ENCODE results near the gene GNPDA1.

GNPDA1 gene

GRCh38 chr5:142000704-142001484 lies 11.9 kb downstream of the GNPDA1 start:
- TF ChIP-seq REST (IDR thresholded peaks at IDR 0.05; ENCODE audit: insufficient read depth in 1 of 2, low read depth in 2 of 2, low read length in 2 of 2) = no peak
- TF ChIP-seq POLR2AphosphoS5 (IDR thresholded peaks at IDR 0.05; ENCODE audit: low read depth, low read length) = no peak
- no peak for TF ChIP-seq FOXP2 (optimal IDR thresholded peaks at IDR 0.05; ENCODE audit: borderline replicate concordance, extremely low read depth, extremely low read length, insufficient read depth)
- TF ChIP-seq SIN3A (IDR thresholded peaks at IDR 0.05; ENCODE audit: borderline replicate concordance, insufficient read depth, low read length) = no peak
- TF ChIP-seq TAF1 (IDR thresholded peaks at IDR 0.05; ENCODE audit: borderline replicate concordance, insufficient read depth, low read length) = no peak

GRCh38 chr5:142000173-142000572 lies 12.7 kb downstream of the GNPDA1 start:
- TF ChIP-seq FOXP2 (optimal IDR thresholded peaks at IDR 0.05; ENCODE audit: borderline replicate concordance, extremely low read depth, extremely low read length, insufficient read depth) (no peak), SIN3A (IDR thresholded peaks at IDR 0.05; ENCODE audit: borderline replicate concordance, insufficient read depth, low read length) (no peak), TAF1 (IDR thresholded peaks at IDR 0.05; ENCODE audit: borderline replicate concordance, insufficient read depth, low read length) (no peak), POLR2AphosphoS5 (IDR thresholded peaks at IDR 0.05; ENCODE audit: low read depth, low read length) (no peak)

- TF ChIP-seq SIN3A (IDR thresholded peaks at IDR 0.05; ENCODE audit: borderline replicate concordance, insufficient read depth, low read length) (no peak), POLR2AphosphoS5 (IDR thresholded peaks at IDR 0.05; ENCODE audit: low read depth, low read length) (no peak), FOXP2 (optimal IDR thresholded peaks at IDR 0.05; ENCODE audit: borderline replicate concordance, extremely low read depth, extremely low read length, insufficient read depth) (no peak), TAF1 (IDR thresholded peaks at IDR 0.05; ENCODE audit: borderline replicate concordance, insufficient read depth, low read length) (no peak), REST (IDR thresholded peaks at IDR 0.05; ENCODE audit: insufficient read depth in 1 of 2, low read depth in 2 of 2, low read length in 2 of 2) (no peak)
These were observed 15.4 kb downstream of the GNPDA1 start for GRCh38 chr5:141997358-141997960.

GRCh38 chr5:141995656-141996055 lies 17.2 kb downstream of the GNPDA1 start:
- no peak for TF ChIP-seq SIN3A (IDR thresholded peaks at IDR 0.05; ENCODE audit: borderline replicate concordance, insufficient read depth, low read length)
- TF ChIP-seq POLR2AphosphoS5 (IDR thresholded peaks at IDR 0.05; ENCODE audit: low read depth, low read length) = no peak
- TF ChIP-seq TAF1 (IDR thresholded peaks at IDR 0.05; ENCODE audit: borderline replicate concordance, insufficient read depth, low read length) = no peak
- no peak for TF ChIP-seq REST (IDR thresholded peaks at IDR 0.05; ENCODE audit: insufficient read depth in 1 of 2, low read depth in 2 of 2, low read length in 2 of 2)
- TF ChIP-seq FOXP2 (optimal IDR thresholded peaks at IDR 0.05; ENCODE audit: borderline replicate concordance, extremely low read depth, extremely low read length, insufficient read depth) = no peak

- TF ChIP-seq REST (IDR thresholded peaks at IDR 0.05; ENCODE audit: insufficient read depth in 1 of 2, low read depth in 2 of 2, low read length in 2 of 2) = no peak
- no peak for TF ChIP-seq TAF1 (IDR thresholded peaks at IDR 0.05; ENCODE audit: borderline replicate concordance, insufficient read depth, low read length)
- no peak for TF ChIP-seq SIN3A (IDR thresholded peaks at IDR 0.05; ENCODE audit: borderline replicate concordance, insufficient read depth, low read length)
- no peak for TF ChIP-seq POLR2AphosphoS5 (IDR thresholded peaks at IDR 0.05; ENCODE audit: low read depth, low read length)
- TF ChIP-seq FOXP2 (optimal IDR thresholded peaks at IDR 0.05; ENCODE audit: borderline replicate concordance, extremely low read depth, extremely low read length, insufficient read depth) = no peak
These were observed 18.2 kb downstream of the GNPDA1 start for GRCh38 chr5:141994511-141995136.

Data from PFSK-1 (cell line).